Breast epithelium (tissue), 4 donors: ENCODE data around the gene SLCO1B3. TPM values are rescaled to one million over a fixed set of nuclear protein-coding genes. Genes with fewer than 3 reads are reported as not detected.
"Not testable (repeated sequence)": the region's sequence is repeated elsewhere in the genome, so short reads cannot be mapped to it uniquely, and the experiment has no call there.

ENCODE experiments used
- DNase-seq, 2 donors: peaks; one replicate each; pipeline ENCODE4 v3.0.0-alpha.2; 2019; ENCODE audit warnings: low spot score in 2 of 2
- H3K27ac ChIP-seq, 2 donors: fragments of 200-600 bp; sonication (generic) in 1 of 2; one replicate each; pipeline ENCODE4 v1.5.1; 2016 to 2019; ENCODE audit warnings: mild to moderate bottlenecking in 1 of 2
- H3K27me3 ChIP-seq, 2 donors: fragments of 200-600 bp; sonication (generic) in 1 of 2; one replicate each; pipeline versions ENCODE4 v1.5.1 to v1.6.0; 2017 to 2019; ENCODE audit warnings: control low read depth in 1 of 2, mild to moderate bottlenecking in 1 of 2
- H3K36me3 ChIP-seq: fragments of 200-600 bp; one replicate; pipeline ENCODE4 v1.5.1; 2019
- H3K4me1 ChIP-seq, 2 donors: fragments of 200-600 bp; sonication (generic); one replicate each; pipeline ENCODE4 v1.5.1; 2016 to 2019; ENCODE audit warnings: control low read depth in 1 of 2
- H3K4me3 ChIP-seq, 3 donors: fragments of 200-600 bp; sonication (generic); 1 replicate in 2 of 3; 2 replicates in 1 of 3; pipeline ENCODE4 v1.5.1; 2016 to 2019; ENCODE audit warnings: mild to moderate bottlenecking in 3 of 3, moderate library complexity in 2 of 3
- H3K9me3 ChIP-seq, 2 donors: fragments of 200-600 bp; sonication (generic) in 1 of 2; one replicate each; pipeline ENCODE4 v1.5.1; 2016 to 2019; ENCODE audit warnings: control low read depth in 1 of 2
- CTCF ChIP-seq, 3 donors: fragments of 450-650 bp; IDR thresholded peaks; one replicate each; pipeline ENCODE4 v1.5.1; 2016 to 2017; ENCODE audit warnings: antibody characterized with exemption in 3 of 3, mild to moderate bottlenecking in 3 of 3, moderate library complexity in 3 of 3
- POLR2A ChIP-seq: fragments of 450-650 bp; IDR thresholded peaks from one replicate; pipeline ENCODE4 v1.6.1; 2016; ENCODE audit warnings: antibody characterized with exemption, mild to moderate bottlenecking, moderate library complexity
- POLR2AphosphoS5 ChIP-seq, 3 donors: sonication (generic); formaldehyde crosslinking; IDR thresholded peaks; one replicate each; pipeline ENCODE4 v1.6.1; 2017; ENCODE audit warnings: antibody characterized with exemption in 3 of 3
- intact Hi-C: fragments of 100-400 bp; cut with DNase I; formaldehyde crosslinking; loops from one replicate; pipeline ENCODE4 v1.15.1; 2023; ENCODE audit warnings: low total_unique reads
- total RNA-seq, 3 donors: library from RNA; depleted of rRNA; stranded (reverse); fragments of >200 nt; gene quantifications; one replicate each; pipeline ENCODE4 v1.1.0, GENCODE V29; 2016

Gene SLCO1B3, protein sequence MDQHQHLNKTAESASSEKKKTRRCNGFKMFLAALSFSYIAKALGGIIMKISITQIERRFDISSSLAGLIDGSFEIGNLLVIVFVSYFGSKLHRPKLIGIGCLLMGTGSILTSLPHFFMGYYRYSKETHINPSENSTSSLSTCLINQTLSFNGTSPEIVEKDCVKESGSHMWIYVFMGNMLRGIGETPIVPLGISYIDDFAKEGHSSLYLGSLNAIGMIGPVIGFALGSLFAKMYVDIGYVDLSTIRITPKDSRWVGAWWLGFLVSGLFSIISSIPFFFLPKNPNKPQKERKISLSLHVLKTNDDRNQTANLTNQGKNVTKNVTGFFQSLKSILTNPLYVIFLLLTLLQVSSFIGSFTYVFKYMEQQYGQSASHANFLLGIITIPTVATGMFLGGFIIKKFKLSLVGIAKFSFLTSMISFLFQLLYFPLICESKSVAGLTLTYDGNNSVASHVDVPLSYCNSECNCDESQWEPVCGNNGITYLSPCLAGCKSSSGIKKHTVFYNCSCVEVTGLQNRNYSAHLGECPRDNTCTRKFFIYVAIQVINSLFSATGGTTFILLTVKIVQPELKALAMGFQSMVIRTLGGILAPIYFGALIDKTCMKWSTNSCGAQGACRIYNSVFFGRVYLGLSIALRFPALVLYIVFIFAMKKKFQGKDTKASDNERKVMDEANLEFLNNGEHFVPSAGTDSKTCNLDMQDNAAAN
- not detected for total RNA-seq

- Histone ChIP-seq H3K4me3 (no peak within 1 kb of the TSS), H3K36me3 (no peaks in the 10 kb centered on the region), H3K4me1 (no peaks in the 10 kb centered on the region), H3K27ac (no peak within 1 kb of the TSS), H3K27me3 (no peaks in the 10 kb centered on the region), H3K9me3 (no peaks in the 10 kb centered on the region)
- TF ChIP-seq POLR2AphosphoS5 (IDR thresholded peaks at IDR 0.05) (no peak), POLR2A (no peak), CTCF (IDR thresholded peaks at IDR 0.05) (no peak)
- DNase-seq: no peak
- intact Hi-C loops: no loop called here
Measured at GRCh38 chr12:20810487-20810886, at the start of gene SLCO1B3. SLCO1B3 (plus strand) TSS chr12:20810705; CDS start chr12:20815739, 5,034 bp downstream.

DNA sequence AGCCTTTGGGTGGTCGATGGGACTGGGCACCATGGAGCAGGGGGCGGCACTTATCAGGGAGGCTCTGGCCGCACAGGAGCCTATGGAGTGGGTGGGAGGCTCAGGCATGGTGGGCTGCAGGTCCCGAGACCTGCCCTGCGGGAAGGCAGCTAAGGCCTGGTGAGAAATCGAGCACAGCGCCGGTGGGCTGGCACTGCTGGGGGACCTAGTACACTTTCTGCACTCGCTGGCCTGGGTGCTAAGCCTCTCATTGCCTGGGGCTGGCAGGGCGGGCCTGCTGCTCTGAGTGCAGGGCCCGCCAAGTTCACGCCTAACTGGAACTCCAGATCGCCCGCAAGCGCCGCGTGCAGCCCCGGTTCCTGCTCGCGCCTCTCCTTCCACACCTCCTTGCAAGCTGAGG lies 33.1 kb upstream of the SLCO1B3 start:
- no peaks in the 10 kb centered on the region for H3K27me3 ChIP-seq
- TF ChIP-seq POLR2AphosphoS5 (IDR thresholded peaks at IDR 0.05) (no peak), CTCF (IDR thresholded peaks at IDR 0.05) (no peak), POLR2A (no peak)
- H3K27ac ChIP-seq: no peak overlapping the region
- H3K36me3 ChIP-seq: no peaks in the 10 kb centered on the region
- H3K9me3 ChIP-seq: peaks cover 0 to 7% of the 10 kb centered on the region in 2 donors
- DNase-seq: no peak
- intact Hi-C loops: no loop called here
- H3K4me1 ChIP-seq: no peaks in the 10 kb centered on the region
- no peak overlapping the region for H3K4me3 ChIP-seq

GRCh38 chr12:20778969-20779368 lies 31.5 kb upstream of the SLCO1B3 start:
- DNase-seq: no peak
- Histone ChIP-seq H3K4me3 (no peak overlapping the region), H3K4me1 (no peaks in the 10 kb centered on the region), H3K27me3 (no peaks in the 10 kb centered on the region), H3K9me3 (peaks cover 0 to 7% of the 10 kb centered on the region in 2 donors), H3K36me3 (no peaks in the 10 kb centered on the region), H3K27ac (no peak overlapping the region)
- TF ChIP-seq POLR2A (no peak), POLR2AphosphoS5 (IDR thresholded peaks at IDR 0.05) (no peak), CTCF (IDR thresholded peaks at IDR 0.05) (no peak)
- intact Hi-C loops: no loop called here

- H3K27me3 ChIP-seq, DNase-seq, H3K27ac ChIP-seq, H3K4me1 ChIP-seq, H3K4me3 ChIP-seq, intact Hi-C loops, H3K36me3 ChIP-seq, H3K9me3 ChIP-seq: not testable (repeated sequence)
Measured at GRCh38 chr12:20779971-20780370, 30.5 kb upstream of the SLCO1B3 start.

DNA sequence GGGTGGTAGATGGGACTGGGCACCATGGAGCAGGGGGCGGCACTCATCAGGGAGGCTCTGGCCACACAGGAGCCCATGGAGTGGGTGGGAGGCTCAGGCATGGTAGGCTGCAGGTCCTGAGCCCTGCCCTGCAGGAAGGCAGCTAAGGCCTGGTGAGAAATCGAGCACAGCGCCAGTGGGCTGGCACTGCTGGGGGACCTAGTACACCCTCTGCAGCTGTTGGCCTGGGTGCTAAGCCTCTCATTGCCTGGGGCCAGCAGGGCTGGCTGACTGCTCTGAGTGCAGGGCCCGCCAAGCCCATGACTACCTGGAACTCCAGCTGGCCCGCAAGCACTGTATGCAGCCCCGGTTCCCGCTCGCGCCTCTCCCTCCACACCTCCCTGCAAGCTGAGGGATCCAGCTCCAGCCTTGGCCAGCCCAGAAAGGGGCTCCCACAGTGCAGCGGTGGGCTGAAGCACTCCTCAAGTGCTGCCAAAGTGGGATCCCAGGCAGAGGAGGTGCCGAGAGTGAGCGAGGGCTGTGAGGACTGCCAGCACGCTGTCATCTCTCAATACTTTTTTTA lies 26.6 kb upstream of the SLCO1B3 start:
- H3K36me3 ChIP-seq, H3K27ac ChIP-seq, H3K4me1 ChIP-seq, H3K9me3 ChIP-seq, H3K27me3 ChIP-seq, intact Hi-C loops, DNase-seq, H3K4me3 ChIP-seq: not testable (repeated sequence)

GRCh38 chr12:20792971-20793370 lies 17.5 kb upstream of the SLCO1B3 start:
- Histone ChIP-seq H3K4me1 (no peaks in the 10 kb centered on the region), H3K27ac (no peak overlapping the region), H3K36me3 (no peaks in the 10 kb centered on the region), H3K4me3 (no peak overlapping the region), H3K9me3 (no peaks in the 10 kb centered on the region), H3K27me3 (no peaks in the 10 kb centered on the region)
- TF ChIP-seq CTCF (IDR thresholded peaks at IDR 0.05) (no peak), POLR2AphosphoS5 (IDR thresholded peaks at IDR 0.05) (no peak), POLR2A (no peak)
- intact Hi-C loops: no loop called here
- no peak for DNase-seq
